NCI-H748 (cell line): ENCODE data around the gene TRABD2B.
A peak's percentile ranks its signal among the peaks of the same experiment; 100 is the strongest.

Experiments used
- DNase-seq: peaks from one replicate; lab custom pipeline; 2025; ENCODE audit not compliant: unreplicated experiment; lab: John Stamatoyannopoulos, UW

TRABD2B gene

GRCh38 chr1:47810964-47811682 is 186.1 kb downstream of the TRABD2B start:
- no peak for DNase-seq

GRCh38 chr1:47809301-47810084 is 187.7 kb downstream of the TRABD2B start:
- peak; percentile 94 for DNase-seq

GRCh38 chr1:47808612-47809011 is 188.6 kb downstream of the TRABD2B start:
- no peak for DNase-seq

GRCh38 chr1:47805921-47806361 is 191.2 kb downstream of the TRABD2B start:
- DNase-seq: peak; percentile 92

- DNase-seq: no peak
Observed at GRCh38 chr1:47805018-47805417, 192.2 kb downstream of the TRABD2B start.

GRCh38 chr1:47803815-47804501 is 193.2 kb downstream of the TRABD2B start:
- peak; percentile 16 for DNase-seq

GRCh38 chr1:47797575-47797974 is 199.6 kb downstream of the TRABD2B start:
- DNase-seq: peak; percentile 65

GRCh38 chr1:47796626-47797025 is 200.6 kb downstream of the TRABD2B start:
- no peak for DNase-seq

GRCh38 chr1:47795102-47795501 is 202.1 kb downstream of the TRABD2B start:
- no peak for DNase-seq

- DNase-seq: peak; percentile 8
Observed at GRCh38 chr1:47794530-47794929, 202.7 kb downstream of the TRABD2B start.

GRCh38 chr1:47794081-47794480 is 203.1 kb downstream of the TRABD2B start:
- DNase-seq: no peak

- DNase-seq: no peak
Observed at GRCh38 chr1:47793563-47793962, 203.6 kb downstream of the TRABD2B start.

- no peak for DNase-seq
Observed at GRCh38 chr1:47792779-47793178, 204.4 kb downstream of the TRABD2B start.

GRCh38 chr1:47791879-47792608 is 205.1 kb downstream of the TRABD2B start:
- no peak for DNase-seq

GRCh38 chr1:47788761-47789160 is 208.4 kb downstream of the TRABD2B start:
- no peak for DNase-seq

- no peak for DNase-seq
Observed at GRCh38 chr1:47787560-47787959, 209.6 kb downstream of the TRABD2B start.

GRCh38 chr1:47786316-47786715 is 210.9 kb downstream of the TRABD2B start:
- no peak for DNase-seq

GRCh38 chr1:47785561-47786271 is 211.5 kb downstream of the TRABD2B start:
- DNase-seq: peak; percentile 23

- DNase-seq: no peak
Observed at GRCh38 chr1:47785118-47785517, 212.1 kb downstream of the TRABD2B start.

- no peak for DNase-seq
Observed at GRCh38 chr1:47784497-47784822, 212.7 kb downstream of the TRABD2B start.
